HG02588 (cell line): ENCODE measurements around the gene PHTF2.
"Not testable (repeated sequence)": the region's sequence is repeated elsewhere in the genome, so short reads cannot be mapped to it uniquely, and the experiment has no call there.

Source experiments
- ATAC-seq: cut with Tn5 transposase; IDR thresholded peaks from one replicate; pipeline ENCODE4 v1.9.1; 2021; ENCODE audit warnings: mild to moderate bottlenecking, moderate library complexity; ENCODE audit not compliant: unreplicated experiment

The PHTF2 gene

DNA sequence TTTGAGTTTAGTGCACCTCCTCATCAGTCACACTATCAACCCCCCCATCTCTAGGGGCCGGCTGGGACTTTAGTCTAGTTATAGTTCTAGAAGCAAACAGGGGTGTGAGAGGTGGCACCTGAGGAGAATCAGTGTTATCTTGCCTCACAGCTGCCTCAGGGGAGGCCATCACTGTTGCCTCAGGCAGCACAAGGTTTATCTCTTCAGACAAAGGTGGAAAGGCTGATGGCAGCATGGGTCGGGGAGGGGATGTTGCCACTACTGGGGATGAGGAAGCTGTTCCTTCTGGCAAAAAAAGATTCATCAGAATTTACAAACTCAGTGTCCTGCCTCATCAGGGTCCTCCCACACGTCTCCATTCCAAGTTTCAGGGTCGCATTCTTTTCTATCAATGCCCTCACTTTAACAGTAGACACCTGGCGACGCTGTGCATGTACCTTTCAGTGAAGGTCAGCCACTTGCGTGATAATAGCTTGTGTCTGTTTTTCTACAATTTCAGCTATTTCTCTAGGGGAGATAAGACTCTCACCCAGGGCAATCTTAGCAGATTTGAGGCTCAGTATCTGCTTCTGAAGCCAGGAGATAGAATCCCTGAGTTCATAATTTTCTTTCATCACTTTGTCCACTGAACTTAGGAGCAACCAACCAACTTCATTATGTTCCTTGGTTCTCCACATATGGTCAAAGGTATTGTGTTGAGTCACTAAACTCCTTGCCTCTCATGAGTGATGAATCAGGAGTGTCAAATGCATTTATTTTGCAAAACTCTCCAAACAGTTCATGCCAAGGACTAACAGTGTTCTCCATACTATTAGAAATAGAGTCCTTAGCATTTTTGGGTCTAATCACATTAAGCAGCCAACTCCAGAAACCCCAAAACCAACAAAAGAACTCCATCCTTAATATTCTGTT lies 75.1 kb downstream of the PHTF2 start:
- ATAC-seq: not testable (repeated sequence)

- no peak for ATAC-seq
Observed at GRCh38 chr7:77877791-77878190, 79.2 kb downstream of the PHTF2 start.

DNA sequence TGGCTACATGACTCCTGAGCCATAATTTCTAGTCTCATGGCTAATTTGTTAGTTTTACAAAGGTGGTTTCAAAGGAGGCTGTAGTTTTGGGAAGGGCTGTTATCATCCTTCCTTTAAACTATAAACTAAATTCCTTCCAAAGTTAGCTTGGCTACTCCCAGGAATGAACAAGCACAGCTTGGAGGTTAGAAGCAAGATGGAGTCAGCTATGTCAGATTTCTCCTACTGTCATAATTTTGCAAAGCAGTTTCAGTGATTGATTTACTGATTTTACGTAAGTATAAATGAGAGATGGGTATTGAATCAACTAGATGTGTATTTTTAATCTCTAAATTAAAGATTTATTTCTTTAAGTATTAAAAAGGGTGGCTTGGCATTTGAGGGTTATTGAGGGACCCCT lies 79.9 kb downstream of the PHTF2 start:
- ATAC-seq: no peak

- ATAC-seq: no peak
Observed at GRCh38 chr7:77879272-77879671, 80.7 kb downstream of the PHTF2 start.

DNA sequence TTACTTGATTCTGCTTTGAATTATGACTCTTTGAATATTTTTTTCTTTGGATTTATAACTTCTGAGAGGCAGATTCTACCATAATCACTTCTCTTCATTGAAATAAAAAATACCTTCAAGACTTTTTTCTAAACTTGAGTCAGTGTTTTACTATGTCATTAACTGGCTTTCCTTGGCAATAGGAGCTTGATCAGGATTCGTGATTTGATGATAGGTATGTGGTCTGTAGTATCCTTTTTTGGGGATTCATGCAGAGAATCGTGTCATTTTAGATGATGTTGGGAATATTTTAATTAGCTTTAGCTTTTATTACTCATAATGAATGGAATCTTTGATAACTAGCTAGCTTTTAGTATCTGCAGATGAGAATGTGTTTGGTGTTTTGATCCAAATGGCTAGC lies 83.3 kb downstream of the PHTF2 start:
- ATAC-seq: no peak

DNA sequence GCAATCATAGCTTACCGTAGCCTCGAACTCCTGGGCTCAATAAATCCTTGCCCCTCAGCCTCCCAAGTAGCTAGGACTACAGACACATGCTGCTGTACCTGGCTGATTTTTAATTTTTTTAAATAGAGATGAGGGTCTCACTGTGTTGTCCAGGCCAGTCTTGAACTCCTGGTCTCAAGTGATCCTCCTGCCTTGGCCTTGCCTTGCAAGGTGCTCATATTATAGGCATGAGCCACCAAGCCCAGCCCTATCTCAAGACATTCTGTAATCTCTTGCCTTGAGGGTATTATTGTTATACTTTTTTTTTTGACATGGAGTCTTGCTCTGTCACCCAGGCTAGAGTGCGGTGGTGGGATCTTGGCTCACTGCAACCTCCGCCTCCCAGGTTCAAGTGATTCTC lies 86.6 kb downstream of the PHTF2 start:
- no peak for ATAC-seq

DNA sequence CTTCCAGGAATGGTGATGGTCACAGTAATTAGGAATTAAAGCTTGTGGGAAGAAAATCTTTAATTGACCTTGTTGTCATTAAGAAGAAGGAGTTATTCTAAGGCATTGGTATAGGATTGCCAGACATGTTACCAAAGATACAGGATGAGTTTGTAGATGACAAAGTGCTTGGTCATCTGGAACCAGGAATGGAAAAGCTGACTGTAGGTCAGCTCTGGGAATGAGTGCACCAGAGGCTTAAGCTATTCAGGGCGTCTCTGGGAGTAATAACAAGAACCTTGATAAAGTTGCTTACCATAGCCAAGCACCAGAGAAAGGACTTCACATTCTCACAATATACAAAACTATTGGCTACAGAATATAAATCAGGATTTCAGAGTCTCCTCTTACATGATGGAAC lies 89.0 kb downstream of the PHTF2 start:
- ATAC-seq: no peak

DNA sequence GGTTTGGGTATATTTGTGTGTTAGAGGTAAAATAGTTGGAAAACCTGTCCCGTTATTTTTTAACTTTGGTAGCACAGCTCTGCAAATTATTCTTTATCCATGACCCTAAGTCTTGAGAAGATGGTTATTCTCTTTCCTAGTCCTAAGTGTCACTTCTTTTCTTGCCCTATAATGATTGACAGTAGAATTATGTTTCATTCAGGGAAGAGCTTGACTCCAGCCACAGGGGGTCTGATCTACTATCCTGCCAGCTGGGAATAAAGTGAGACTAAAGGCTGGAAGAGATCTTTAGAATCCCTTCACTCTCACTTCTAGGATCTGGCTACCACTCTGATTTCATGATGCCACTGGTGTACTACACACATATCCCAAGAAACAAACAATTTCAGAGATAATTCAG lies 90.4 kb downstream of the PHTF2 start:
- ATAC-seq: no peak

DNA sequence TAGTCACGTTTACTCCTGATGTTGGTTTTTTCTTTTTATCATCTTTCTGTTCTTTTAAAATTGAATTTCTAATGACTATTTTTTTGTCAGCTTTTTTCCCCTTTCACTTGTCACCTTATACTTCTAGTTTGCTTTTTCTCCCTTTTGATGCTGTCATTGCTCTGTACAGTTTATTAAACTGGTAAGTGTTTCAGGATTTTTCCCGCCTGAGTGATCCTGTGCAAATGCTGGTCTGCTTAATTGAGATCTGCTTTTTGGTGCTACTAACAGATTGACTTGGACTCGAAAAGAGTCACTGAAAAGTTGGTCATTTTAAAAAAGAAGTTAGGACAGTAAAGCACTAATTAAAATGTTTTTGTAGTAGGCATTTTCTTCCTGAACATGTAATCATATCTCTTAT lies 95.2 kb downstream of the PHTF2 start:
- ATAC-seq: no peak

GRCh38 chr7:77894574-77895091 lies 96.1 kb downstream of the PHTF2 start:
- ATAC-seq: no peak

DNA sequence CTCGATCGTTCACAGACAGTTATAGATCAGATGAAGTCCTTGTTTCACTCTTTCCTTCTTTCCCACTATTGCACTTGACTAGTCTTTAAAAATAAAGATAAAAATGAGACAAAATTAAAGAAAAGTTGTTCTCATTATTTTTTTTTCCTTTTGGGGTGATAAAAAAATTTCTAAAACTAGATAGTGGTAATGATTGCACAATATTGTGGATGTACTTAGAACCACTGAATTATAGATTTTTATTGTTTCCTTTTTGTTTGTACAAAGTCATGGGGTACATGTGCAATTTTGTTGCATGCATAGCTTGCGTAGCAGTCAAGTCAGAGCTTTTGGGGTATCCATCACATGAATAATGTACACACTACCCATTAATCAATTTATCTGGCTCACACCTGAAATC lies 97.3 kb downstream of the PHTF2 start:
- no peak for ATAC-seq

GRCh38 chr7:77897004-77897547 lies 98.5 kb downstream of the PHTF2 start:
- ATAC-seq: no peak

GRCh38 chr7:77899516-77899915 lies 100.9 kb downstream of the PHTF2 start:
- ATAC-seq: no peak

GRCh38 chr7:77903597-77903996 lies 105.0 kb downstream of the PHTF2 start:
- no peak for ATAC-seq

- ATAC-seq: no peak
Observed at GRCh38 chr7:77904252-77904651, 105.7 kb downstream of the PHTF2 start.

DNA sequence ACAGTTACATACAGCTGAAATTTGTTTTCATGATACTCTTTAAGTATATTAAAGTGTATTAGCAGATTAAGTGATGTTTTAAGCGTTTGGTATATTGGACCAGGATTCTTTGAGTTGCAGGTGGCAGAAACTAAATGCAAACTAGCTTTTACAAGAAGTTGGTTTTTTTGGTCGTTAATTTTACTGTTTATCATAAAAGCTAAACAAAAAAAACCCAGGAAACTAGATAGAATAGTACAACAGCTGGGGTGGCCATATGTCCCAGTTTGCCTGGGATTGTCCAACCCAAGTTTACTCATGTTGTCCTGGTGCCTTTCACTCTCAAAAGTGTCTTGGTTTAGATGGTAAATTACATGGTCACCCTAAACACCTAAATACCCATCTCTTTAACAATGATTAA lies 108.7 kb downstream of the PHTF2 start:
- ATAC-seq: no peak

- no peak for ATAC-seq
Observed at GRCh38 chr7:77908664-77909063, 110.1 kb downstream of the PHTF2 start.

DNA sequence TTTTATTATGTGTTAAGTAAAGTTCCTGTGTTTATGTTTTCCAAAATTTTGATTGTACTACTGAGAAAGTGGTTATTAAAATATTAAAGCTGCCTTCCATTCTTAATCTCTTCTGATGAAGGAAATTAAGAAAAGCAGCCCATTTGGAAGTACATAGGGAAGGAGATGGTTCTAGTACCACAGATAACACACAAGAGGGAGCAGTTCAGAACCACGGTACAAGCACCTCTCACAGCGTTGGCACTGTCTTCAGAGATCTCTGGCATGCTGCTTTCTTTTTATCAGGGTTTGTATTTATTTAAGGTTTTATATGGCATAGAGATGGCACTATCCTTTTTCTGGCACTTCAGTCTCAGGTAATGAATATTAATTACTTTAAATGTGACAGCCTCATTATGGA lies 111.6 kb downstream of the PHTF2 start:
- no peak for ATAC-seq

- no peak for ATAC-seq
Observed at GRCh38 chr7:77912293-77912692, 113.7 kb downstream of the PHTF2 start.

- no peak for ATAC-seq
Observed at GRCh38 chr7:77913977-77914607, 115.5 kb downstream of the PHTF2 start.

DNA sequence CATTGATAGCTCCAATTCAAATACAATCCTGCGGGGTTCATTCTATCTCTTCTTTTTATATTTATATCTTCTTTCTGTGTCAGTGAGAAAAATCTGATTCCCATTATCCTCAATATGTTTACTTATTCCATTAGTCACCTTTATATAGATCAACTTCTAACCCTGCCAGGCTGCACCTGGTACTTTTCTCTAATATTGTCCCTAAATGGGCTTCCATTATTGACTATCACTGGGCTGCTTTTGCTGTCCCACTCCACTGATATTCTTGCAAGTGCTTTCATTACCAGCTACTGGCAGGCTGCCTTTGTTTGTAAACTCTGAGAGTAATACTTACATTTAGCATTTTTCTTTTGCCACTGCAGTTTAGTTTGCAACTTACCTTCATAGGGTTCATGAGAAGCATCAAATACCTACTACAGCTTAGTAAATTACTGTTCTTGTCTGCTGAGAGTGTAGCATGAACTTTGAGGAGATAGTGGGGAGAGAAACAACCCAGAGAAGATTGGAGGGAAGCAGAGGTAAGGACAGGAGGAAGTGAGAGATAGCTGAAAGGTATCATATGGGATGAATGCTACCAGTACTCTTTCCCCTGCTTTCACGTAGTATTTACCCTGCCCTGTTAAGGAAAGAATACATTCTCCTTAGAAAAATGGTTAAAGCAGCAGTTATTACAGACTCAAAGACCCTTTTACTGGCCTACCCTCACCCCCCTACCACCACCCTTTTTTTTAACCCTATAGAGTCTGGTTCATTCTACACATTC lies 119.1 kb downstream of the PHTF2 start:
- no peak for ATAC-seq
